ENCODE data around the gene WDR43.

DNA sequence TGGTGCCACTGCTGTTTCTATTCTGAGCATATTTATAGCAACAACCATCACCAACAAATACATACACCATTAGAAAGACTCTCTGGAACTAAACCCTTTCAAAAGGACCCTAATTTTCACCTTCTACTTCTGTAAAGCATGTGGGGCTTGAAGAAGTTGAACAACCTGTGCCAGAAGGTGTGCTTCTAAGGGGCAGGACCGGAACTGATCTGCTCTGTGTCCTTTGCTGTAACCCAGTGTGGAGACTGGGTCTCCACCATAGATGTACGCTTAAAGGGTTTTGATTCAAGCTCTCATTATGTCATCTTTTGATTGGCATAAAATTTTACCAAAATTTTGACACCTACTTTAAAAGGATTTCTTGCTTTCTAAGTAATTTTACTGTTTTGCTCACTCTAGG lies 40.3 kb downstream of the WDR43 start:
- TF ChIP-seq EP300 (IDR thresholded peaks at IDR 0.05; ENCODE audit: low read depth) (no peak), POLR2A (IDR thresholded peaks at IDR 0.05) (no peak), POLR2AphosphoS5 (IDR thresholded peaks at IDR 0.05) (no peak)
- TF ChIP-seq, protein P1, sequence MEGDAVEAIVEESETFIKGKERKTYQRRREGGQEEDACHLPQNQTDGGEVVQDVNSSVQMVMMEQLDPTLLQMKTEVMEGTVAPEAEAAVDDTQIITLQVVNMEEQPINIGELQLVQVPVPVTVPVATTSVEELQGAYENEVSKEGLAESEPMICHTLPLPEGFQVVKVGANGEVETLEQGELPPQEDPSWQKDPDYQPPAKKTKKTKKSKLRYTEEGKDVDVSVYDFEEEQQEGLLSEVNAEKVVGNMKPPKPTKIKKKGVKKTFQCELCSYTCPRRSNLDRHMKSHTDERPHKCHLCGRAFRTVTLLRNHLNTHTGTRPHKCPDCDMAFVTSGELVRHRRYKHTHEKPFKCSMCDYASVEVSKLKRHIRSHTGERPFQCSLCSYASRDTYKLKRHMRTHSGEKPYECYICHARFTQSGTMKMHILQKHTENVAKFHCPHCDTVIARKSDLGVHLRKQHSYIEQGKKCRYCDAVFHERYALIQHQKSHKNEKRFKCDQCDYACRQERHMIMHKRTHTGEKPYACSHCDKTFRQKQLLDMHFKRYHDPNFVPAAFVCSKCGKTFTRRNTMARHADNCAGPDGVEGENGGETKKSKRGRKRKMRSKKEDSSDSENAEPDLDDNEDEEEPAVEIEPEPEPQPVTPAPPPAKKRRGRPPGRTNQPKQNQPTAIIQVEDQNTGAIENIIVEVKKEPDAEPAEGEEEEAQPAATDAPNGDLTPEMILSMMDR (IDR thresholded peaks at IDR 0.05) = no peak

All from transverse colon (tissue), 4 donors.